Measurements from ENCODE around the gene RTBDN. TPM values are rescaled to one million over a fixed set of nuclear protein-coding genes. Genes with fewer than 3 reads are reported as not detected.

The RTBDN gene
- total RNA-seq, 1 donor from 2014 or later: not detected

DNA sequence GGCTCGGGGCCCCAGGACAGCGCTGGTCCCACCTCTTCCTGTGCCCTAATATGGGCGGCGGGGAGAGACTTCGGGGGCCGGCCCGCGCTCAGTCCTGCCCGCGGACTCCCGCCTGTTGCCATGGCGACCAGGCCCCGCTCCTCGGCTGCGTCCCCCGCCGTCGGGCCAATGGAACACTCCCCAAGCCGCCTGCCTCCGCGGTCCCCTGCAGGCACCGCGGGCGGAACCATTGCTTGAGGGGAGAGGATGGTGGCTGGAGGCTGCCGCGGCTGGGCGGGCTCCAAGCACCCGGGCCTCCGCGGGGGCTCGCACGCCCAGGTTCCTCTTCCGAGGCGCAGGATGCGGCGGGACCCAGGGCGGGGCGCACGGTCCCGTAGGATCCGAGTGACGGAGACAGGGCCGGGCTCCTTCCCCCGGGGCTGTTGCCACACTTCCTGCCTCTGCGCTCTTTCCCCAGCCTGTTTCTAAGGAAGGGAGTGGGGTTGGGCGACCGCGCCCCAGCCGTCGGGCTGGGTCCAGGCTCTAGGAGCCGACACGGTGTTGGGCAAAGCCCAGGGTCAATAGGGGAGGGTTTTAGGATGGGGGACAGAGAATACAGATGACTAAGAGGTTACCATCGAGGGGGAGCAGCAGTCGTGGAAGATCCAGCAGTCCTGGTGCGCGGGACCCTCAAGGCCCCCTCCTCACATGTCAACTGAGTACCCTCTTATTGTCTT lies 44.3 kb downstream of the RTBDN start:
- H3K9me3 ChIP-seq: no peaks in the 10 kb centered on the region
- peak overlapping the region; percentile 83 to 90 for H3K4me3 ChIP-seq
- H3K27me3 ChIP-seq: no peaks in the 10 kb centered on the region
- TF ChIP-seq, protein P1, sequence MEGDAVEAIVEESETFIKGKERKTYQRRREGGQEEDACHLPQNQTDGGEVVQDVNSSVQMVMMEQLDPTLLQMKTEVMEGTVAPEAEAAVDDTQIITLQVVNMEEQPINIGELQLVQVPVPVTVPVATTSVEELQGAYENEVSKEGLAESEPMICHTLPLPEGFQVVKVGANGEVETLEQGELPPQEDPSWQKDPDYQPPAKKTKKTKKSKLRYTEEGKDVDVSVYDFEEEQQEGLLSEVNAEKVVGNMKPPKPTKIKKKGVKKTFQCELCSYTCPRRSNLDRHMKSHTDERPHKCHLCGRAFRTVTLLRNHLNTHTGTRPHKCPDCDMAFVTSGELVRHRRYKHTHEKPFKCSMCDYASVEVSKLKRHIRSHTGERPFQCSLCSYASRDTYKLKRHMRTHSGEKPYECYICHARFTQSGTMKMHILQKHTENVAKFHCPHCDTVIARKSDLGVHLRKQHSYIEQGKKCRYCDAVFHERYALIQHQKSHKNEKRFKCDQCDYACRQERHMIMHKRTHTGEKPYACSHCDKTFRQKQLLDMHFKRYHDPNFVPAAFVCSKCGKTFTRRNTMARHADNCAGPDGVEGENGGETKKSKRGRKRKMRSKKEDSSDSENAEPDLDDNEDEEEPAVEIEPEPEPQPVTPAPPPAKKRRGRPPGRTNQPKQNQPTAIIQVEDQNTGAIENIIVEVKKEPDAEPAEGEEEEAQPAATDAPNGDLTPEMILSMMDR (IDR thresholded peaks at IDR 0.05): no peak
- H3K4me1 ChIP-seq: peaks cover 31 to 41% of the 10 kb centered on the region in 2 donors
- H3K27ac ChIP-seq: peak overlapping the region; percentile 95 to 96
- intact Hi-C loops (cut with DNase I): loop anchor here (2.0 to 10.0 kb wide), 5 partner anchors 157 to 1255 kb away; partner anchors contain the start of genes CNN1, RAD23A and RFX1
- H3K36me3 ChIP-seq: peaks cover 5 to 6% of the 10 kb centered on the region in 2 donors
- peak; percentile 92 to 98 for DNase-seq (ENCODE audit: low spot score in 2 of 2)

DNA sequence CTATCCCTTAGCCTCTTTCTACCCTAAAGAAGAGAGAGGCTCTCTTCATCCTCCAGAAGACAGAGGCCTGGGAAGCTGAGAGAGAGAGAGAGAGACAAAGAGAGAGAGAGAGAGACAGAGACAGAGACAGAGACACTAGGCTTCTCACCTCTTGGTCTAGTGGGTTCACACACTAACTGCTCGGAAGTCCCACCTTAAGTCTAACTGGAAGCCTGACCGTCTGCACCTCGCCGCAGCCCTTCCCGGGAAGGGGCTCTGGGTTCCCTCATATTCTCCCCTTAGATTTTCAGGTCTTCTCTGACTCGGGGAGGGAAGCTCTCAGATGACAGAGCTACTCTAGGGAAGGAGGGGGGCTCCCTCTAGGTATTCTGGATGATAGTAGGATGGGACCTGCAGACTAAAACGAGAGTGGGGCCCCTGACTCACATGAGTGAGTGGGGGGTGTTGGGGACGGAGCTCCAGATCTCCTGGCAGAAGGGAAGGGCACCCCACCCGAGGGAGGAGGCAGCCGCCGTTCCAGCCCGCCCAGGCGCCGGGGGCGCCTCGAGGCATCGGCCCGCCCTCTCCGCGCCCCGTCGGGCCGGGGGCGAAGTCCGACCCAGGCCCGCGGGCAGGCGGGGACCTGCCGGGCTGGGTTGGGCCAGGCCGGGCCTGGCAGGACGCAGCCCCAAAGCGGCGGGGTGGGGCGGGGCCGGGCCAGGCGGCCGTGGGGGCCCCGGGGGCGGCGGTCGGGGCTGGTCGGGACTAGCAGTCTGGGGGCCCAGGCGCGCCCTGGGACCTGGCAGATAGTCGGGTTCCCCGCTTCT lies 45.1 kb downstream of the RTBDN start:
- Histone ChIP-seq H3K4me1 (peaks cover 35 to 47% of the 10 kb centered on the region in 2 donors), H3K36me3 (peaks cover 5 to 6% of the 10 kb centered on the region in 2 donors), H3K9me3 (no peaks in the 10 kb centered on the region), H3K27me3 (no peaks in the 10 kb centered on the region), H3K27ac (peak overlapping the region; percentile 95 to 96), H3K4me3 (peak overlapping the region; percentile 83 to 90)
- TF ChIP-seq, protein P1 (IDR thresholded peaks at IDR 0.05): no peak
- intact Hi-C loops (cut with DNase I): loop anchor here (10.0 kb wide), 1 partner anchor 1254 kb away; the partner anchor contains the start of gene CNN1
- DNase-seq (ENCODE audit: low spot score in 2 of 2): no peak

GRCh38 chr19:12788682-12789097 lies 45.7 kb downstream of the RTBDN start:
- peak; percentile 57 to 90 for DNase-seq (ENCODE audit: low spot score in 2 of 2)
- Histone ChIP-seq H3K4me1 (peaks cover 40 to 53% of the 10 kb centered on the region in 2 donors), H3K4me3 (peak overlapping the region; percentile 83 to 90), H3K27me3 (no peaks in the 10 kb centered on the region), H3K27ac (peak overlapping the region; percentile 95 to 96), H3K9me3 (no peaks in the 10 kb centered on the region), H3K36me3 (peaks cover 5 to 6% of the 10 kb centered on the region in 2 donors)
- intact Hi-C loops (cut with DNase I): loop anchor here (10.0 kb wide), 1 partner anchor 1254 kb away; the partner anchor contains the start of gene CNN1
- TF ChIP-seq, protein P1 (IDR thresholded peaks at IDR 0.05): no peak

- Histone ChIP-seq H3K9me3 (no peaks in the 10 kb centered on the region), H3K27ac (peak overlapping the region; percentile 95 to 96), H3K4me1 (peaks cover 44 to 58% of the 10 kb centered on the region in 2 donors), H3K36me3 (peaks cover 5 to 6% of the 10 kb centered on the region in 2 donors), H3K4me3 (peak overlapping the region; percentile 83 to 90), H3K27me3 (no peaks in the 10 kb centered on the region)
- TF ChIP-seq, protein P1 (IDR thresholded peaks at IDR 0.05): no peak
- DNase-seq (ENCODE audit: low spot score in 2 of 2): no peak
- intact Hi-C loops (cut with DNase I): loop anchor here (10.0 kb wide), 1 partner anchor 1253 kb away; the partner anchor contains the start of gene CNN1
Observed at GRCh38 chr19:12788042-12788681, 46.2 kb downstream of the RTBDN start.

DNA sequence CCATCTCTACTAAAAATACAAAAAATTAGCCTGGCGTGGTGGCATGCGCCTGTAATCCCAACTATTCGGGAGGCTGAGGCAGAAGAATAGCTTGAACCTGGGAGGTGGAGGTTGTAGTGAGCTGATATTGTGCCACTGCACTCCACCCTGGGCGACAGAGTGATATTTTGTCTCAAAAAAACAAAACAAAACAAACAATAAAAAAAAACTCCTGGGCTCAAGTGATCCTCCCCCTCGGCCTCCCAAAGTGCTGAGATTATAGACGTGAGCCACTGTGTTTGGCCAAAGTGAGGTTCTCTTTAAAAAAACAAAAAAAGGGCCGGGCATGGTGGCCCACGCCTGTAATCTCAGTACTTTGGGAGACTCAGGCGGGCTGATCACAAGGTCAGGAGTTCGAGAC lies 46.9 kb downstream of the RTBDN start:
- no peak overlapping the region for H3K4me3 ChIP-seq
- TF ChIP-seq, protein P1 (IDR thresholded peaks at IDR 0.05): no peak
- no peak for DNase-seq (ENCODE audit: low spot score in 2 of 2)
- H3K27me3 ChIP-seq: no peaks in the 10 kb centered on the region
- peaks cover 3 to 5% of the 10 kb centered on the region in 2 donors for H3K36me3 ChIP-seq
- H3K9me3 ChIP-seq: no peaks in the 10 kb centered on the region
- intact Hi-C loops (cut with DNase I): loop anchor here (10.0 kb wide), 1 partner anchor 1253 kb away; the partner anchor contains the start of gene CNN1
- H3K4me1 ChIP-seq: peaks cover 49 to 64% of the 10 kb centered on the region in 2 donors
- H3K27ac ChIP-seq: peak overlapping the region; percentile 95 to 96

All from ascending aorta (tissue), 2 donors.